ENCODE results near the gene GRIK2. TPM values are rescaled to one million over a fixed set of nuclear protein-coding genes. Genes with fewer than 3 reads are reported as not detected.

GRIK2 gene
- total RNA-seq, 2 donors from 2014 or later: 7.7 to 12.1 TPM

DNA sequence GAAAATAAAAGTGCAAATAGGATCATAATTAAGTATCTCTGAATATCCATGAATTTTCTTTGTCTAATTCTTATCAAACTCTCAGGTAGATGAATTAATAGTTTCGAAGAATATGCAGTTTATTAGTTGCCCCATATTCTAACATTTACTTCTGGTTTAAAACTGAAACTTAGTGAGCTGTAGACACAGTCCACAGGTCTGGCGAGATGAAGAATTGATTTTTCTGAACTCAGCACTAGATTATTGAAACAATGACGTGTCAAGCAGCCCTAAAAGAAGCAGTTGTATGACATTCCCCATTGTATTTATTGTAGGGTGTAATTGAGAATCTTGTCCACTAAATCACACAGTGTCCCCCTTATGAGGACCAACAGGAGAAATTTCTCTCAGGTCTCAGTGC is 407.1 kb downstream of the GRIK2 start:
- Histone ChIP-seq H3K27me3 (no peaks in the 10 kb centered on the region), H3K36me3 (no peaks in the 10 kb centered on the region), H3K4me3 (no peak overlapping the region), H3K4me1 (no peaks in the 10 kb centered on the region), H3K9me3 (no peaks in the 10 kb centered on the region), H3K27ac (no peak overlapping the region)
- no peak for DNase-seq (ENCODE audit: low spot score)
- no peak for TF ChIP-seq CTCF (IDR thresholded peaks at IDR 0.05)

DNA sequence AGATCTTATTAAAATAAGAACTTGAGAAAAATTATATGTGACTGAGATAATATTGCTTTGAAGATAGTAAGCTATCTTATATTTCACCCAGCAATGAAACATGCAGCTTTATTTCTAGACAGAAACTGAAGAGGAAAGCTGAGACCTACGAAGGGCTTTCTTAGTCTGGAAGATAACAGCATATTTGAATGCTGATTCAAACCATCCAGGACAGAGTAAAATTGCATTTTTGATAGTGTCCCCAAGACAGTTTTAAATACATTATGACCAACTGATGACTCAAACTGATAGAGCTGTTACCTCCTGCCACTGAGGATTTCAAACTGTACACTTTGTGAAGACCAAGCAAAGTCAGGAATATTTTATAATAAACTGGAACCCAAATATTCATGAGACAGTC is 409.6 kb downstream of the GRIK2 start:
- H3K4me1 ChIP-seq: no peaks in the 10 kb centered on the region
- H3K9me3 ChIP-seq: no peaks in the 10 kb centered on the region
- TF ChIP-seq CTCF (IDR thresholded peaks at IDR 0.05): no peak
- H3K27me3 ChIP-seq: no peaks in the 10 kb centered on the region
- no peaks in the 10 kb centered on the region for H3K36me3 ChIP-seq
- no peak for DNase-seq (ENCODE audit: low spot score)
- H3K27ac ChIP-seq: no peak overlapping the region
- no peak overlapping the region for H3K4me3 ChIP-seq

DNA sequence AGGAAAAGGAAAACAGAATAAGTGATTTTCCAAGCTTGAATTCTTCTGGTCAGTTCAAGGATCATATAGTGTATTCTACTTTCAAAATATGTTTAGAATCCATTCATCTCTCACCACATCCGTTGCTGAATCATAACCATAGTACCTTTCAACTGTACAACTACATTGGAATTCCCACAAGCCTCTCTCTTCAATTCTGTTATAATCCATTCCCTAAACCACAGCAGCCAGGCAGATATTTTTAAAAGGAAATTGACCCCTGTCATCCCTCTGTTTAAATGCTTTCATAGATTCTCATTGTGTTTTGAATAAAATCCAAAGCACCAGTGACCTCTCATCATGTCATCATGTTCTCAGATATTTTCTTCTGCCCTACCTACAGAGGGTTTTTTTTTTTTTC is 412.7 kb downstream of the GRIK2 start:
- Histone ChIP-seq H3K27me3 (no peaks in the 10 kb centered on the region), H3K4me3 (no peak overlapping the region), H3K9me3 (no peaks in the 10 kb centered on the region), H3K4me1 (no peaks in the 10 kb centered on the region), H3K36me3 (no peaks in the 10 kb centered on the region), H3K27ac (no peak overlapping the region)
- DNase-seq (ENCODE audit: low spot score): no peak
- no peak for TF ChIP-seq CTCF (IDR thresholded peaks at IDR 0.05)

GRCh38 chr6:101811108-101811507 is 417.6 kb downstream of the GRIK2 start:
- H3K27ac ChIP-seq: no peak overlapping the region
- H3K27me3 ChIP-seq: no peaks in the 10 kb centered on the region
- no peaks in the 10 kb centered on the region for H3K4me1 ChIP-seq
- no peaks in the 10 kb centered on the region for H3K36me3 ChIP-seq
- H3K9me3 ChIP-seq: no peaks in the 10 kb centered on the region
- H3K4me3 ChIP-seq: no peak overlapping the region
- DNase-seq (ENCODE audit: low spot score): no peak
- TF ChIP-seq CTCF (IDR thresholded peaks at IDR 0.05): no peak

GRCh38 chr6:101816716-101817115 is 423.2 kb downstream of the GRIK2 start:
- H3K27ac ChIP-seq: no peak overlapping the region
- no peak for DNase-seq (ENCODE audit: low spot score)
- no peak for TF ChIP-seq CTCF (IDR thresholded peaks at IDR 0.05)
- H3K27me3 ChIP-seq: no peaks in the 10 kb centered on the region
- no peaks in the 10 kb centered on the region for H3K36me3 ChIP-seq
- no peaks in the 10 kb centered on the region for H3K9me3 ChIP-seq
- no peaks in the 10 kb centered on the region for H3K4me1 ChIP-seq
- H3K4me3 ChIP-seq: no peak overlapping the region

- Histone ChIP-seq H3K36me3 (no peaks in the 10 kb centered on the region), H3K9me3 (no peaks in the 10 kb centered on the region), H3K4me3 (no peak overlapping the region), H3K27me3 (no peaks in the 10 kb centered on the region), H3K4me1 (no peaks in the 10 kb centered on the region), H3K27ac (no peak overlapping the region)
- no peak for TF ChIP-seq CTCF (IDR thresholded peaks at IDR 0.05)
- DNase-seq (ENCODE audit: low spot score): no peak
These were observed 424.5 kb downstream of the GRIK2 start for GRCh38 chr6:101818051-101818450.

Data from right atrium auricular region (tissue), 2 donors.